ENCODE measurements around the gene MAP2K1.
A peak's percentile ranks its signal among the peaks of the same experiment; 100 is the strongest.

DNA sequence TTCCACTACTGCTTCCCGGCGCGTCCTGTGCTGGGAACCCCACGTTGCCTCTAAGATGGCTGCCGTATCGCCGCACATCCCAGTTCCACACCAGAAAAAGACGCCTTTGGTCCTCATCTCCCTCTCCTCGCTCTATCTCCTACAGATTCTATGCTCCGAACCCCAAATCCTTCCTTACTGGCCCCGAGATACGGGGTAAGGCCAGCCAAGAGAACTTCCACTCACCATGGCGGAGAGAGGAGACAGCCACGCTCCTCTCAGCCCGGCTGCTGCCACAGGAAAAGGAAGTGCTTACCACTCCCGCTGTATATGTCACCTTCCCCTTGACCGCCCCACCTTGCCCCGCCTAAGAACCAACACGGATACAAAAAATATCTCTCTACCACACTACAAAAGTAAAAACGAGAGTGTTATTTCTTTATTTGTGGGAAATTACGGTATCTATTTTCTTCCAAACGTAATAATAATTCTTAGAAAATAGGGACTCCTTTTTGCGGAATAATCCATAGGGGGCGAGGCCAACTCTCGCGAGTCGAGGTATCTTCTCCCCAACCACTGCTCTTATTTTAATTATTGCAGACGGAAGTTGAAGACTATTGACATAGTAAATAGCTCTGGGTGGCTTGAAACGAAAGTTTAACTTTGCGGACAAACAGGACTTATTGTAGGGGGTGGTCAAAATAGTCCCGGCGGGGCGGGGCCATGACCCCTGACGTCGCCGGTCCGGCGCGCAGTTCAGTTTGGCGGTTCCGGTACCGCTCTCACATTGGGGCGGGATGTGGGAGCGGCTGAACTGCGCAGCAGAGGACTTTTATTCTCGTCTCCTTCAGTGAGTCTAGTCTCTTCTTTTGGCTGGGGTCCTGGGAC, 118.1 kb downstream of the MAP2K1 start, which contains the start of the genes RPL4 and ZWILCH:
- TF ChIP-seq POLR2AphosphoS5 (IDR thresholded peaks at IDR 0.05): peak; percentile 97 to 99 (median 99)
- TF ChIP-seq, protein P1, sequence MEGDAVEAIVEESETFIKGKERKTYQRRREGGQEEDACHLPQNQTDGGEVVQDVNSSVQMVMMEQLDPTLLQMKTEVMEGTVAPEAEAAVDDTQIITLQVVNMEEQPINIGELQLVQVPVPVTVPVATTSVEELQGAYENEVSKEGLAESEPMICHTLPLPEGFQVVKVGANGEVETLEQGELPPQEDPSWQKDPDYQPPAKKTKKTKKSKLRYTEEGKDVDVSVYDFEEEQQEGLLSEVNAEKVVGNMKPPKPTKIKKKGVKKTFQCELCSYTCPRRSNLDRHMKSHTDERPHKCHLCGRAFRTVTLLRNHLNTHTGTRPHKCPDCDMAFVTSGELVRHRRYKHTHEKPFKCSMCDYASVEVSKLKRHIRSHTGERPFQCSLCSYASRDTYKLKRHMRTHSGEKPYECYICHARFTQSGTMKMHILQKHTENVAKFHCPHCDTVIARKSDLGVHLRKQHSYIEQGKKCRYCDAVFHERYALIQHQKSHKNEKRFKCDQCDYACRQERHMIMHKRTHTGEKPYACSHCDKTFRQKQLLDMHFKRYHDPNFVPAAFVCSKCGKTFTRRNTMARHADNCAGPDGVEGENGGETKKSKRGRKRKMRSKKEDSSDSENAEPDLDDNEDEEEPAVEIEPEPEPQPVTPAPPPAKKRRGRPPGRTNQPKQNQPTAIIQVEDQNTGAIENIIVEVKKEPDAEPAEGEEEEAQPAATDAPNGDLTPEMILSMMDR (IDR thresholded peaks at IDR 0.05): peak in 4 of 5 experiments; percentile 11 to 44 (median 32)
- TF ChIP-seq POLR2A (IDR thresholded peaks at IDR 0.05): peak; percentile 98
- no peak for TF ChIP-seq EP300 (IDR thresholded peaks at IDR 0.05; ENCODE audit: low read depth)

All from transverse colon (tissue), 4 donors.